ENCODE results near the gene TAT. TPM values are rescaled to one million over a fixed set of nuclear protein-coding genes. Genes with fewer than 3 reads are reported as not detected.

TAT gene
- total and polyA plus RNA-seq, 2 donors from 2014 or later: not detected

DNA sequence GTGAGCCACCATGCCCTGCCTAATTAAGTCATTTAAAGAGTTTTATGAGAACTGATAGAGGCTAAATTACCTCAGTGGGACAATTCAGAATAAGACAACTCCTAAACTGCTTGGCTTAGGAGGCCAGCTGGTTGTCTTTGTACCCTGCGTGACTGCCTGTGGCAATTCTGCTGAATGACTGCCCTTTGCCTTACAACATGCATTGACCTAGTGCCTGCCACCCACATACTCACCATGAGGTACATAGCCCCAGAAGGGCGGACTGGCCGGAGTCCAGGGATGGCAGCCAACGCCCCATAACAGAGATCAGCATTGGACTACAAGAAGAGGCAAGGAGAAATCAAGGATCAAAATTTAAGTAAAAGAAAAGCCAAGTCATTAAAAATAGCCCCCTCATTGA, 7.3 kb downstream of the TAT start:
- FAIRE-seq: no peak
- no peaks in the 10 kb centered on the region for H3K27me3 ChIP-seq (ENCODE audit: control insufficient read depth, insufficient read depth, low read length)
- H3K9ac ChIP-seq (ENCODE audit: low read length in 3 of 3): no peak overlapping the region
- H3K36me3 ChIP-seq (ENCODE audit: control insufficient read depth in 2 of 3, insufficient read depth in 3 of 3, low read length in 3 of 3): no peaks in the 10 kb centered on the region
- intact Hi-C loops (cut with DNase I): no loop called here
- H3K4me1 ChIP-seq (ENCODE audit: control insufficient read depth in 2 of 3, insufficient read depth in 2 of 3, low read depth in 1 of 3, low read length in 3 of 3): peaks cover 0 to 7% (median 0%) of the 10 kb centered on the region in 3 donors
- H3K27ac ChIP-seq (ENCODE audit: low read depth in 2 of 2, low read length in 2 of 2): no peak overlapping the region
- TF ChIP-seq, protein P1, sequence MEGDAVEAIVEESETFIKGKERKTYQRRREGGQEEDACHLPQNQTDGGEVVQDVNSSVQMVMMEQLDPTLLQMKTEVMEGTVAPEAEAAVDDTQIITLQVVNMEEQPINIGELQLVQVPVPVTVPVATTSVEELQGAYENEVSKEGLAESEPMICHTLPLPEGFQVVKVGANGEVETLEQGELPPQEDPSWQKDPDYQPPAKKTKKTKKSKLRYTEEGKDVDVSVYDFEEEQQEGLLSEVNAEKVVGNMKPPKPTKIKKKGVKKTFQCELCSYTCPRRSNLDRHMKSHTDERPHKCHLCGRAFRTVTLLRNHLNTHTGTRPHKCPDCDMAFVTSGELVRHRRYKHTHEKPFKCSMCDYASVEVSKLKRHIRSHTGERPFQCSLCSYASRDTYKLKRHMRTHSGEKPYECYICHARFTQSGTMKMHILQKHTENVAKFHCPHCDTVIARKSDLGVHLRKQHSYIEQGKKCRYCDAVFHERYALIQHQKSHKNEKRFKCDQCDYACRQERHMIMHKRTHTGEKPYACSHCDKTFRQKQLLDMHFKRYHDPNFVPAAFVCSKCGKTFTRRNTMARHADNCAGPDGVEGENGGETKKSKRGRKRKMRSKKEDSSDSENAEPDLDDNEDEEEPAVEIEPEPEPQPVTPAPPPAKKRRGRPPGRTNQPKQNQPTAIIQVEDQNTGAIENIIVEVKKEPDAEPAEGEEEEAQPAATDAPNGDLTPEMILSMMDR (IDR thresholded peaks at IDR 0.05; ENCODE audit: borderline replicate concordance, extremely low read depth, insufficient read depth): no peak
- H3K9me3 ChIP-seq (ENCODE audit: control insufficient read depth in 2 of 3, insufficient read depth in 1 of 3, low read length in 3 of 3): no peaks in the 10 kb centered on the region
- no peak for DNase-seq
- no peak overlapping the region for H3K4me3 ChIP-seq (ENCODE audit: low read length in 3 of 3)

DNA sequence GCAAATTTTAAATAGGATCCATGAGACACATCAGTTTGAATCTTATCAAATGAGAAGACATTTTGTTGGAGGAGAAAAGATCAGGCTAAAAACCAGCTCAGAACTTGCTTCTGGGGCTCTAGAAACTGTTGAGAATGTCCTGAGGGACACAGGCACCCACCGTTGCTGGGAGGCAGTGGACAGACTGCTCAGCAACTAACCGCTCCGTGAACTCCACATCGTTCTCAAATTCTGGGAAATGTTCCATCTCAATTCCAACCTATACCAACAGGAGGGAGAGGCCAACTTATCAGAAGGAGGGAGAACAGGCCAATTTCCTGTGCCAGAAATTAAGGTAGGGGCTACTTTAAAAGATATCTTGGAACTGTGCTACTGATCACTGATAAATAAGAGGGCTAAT, 8.3 kb downstream of the TAT start:
- H3K36me3 ChIP-seq (ENCODE audit: control insufficient read depth in 2 of 3, insufficient read depth in 3 of 3, low read length in 3 of 3): no peaks in the 10 kb centered on the region
- TF ChIP-seq, protein P1 (IDR thresholded peaks at IDR 0.05; ENCODE audit: borderline replicate concordance, extremely low read depth, insufficient read depth): no peak
- DNase-seq (peak in 1 of 5 donors; percentile 14), FAIRE-seq (no peak)
- H3K9me3 ChIP-seq (ENCODE audit: control insufficient read depth in 2 of 3, insufficient read depth in 1 of 3, low read length in 3 of 3): no peaks in the 10 kb centered on the region
- intact Hi-C loops (cut with DNase I): no loop called here
- H3K4me1 ChIP-seq (ENCODE audit: control insufficient read depth in 2 of 3, insufficient read depth in 2 of 3, low read depth in 1 of 3, low read length in 3 of 3): peaks cover 0 to 14% (median 0%) of the 10 kb centered on the region in 3 donors
- H3K4me3 ChIP-seq (ENCODE audit: low read length in 3 of 3): no peak overlapping the region
- H3K27me3 ChIP-seq (ENCODE audit: control insufficient read depth, insufficient read depth, low read length): no peaks in the 10 kb centered on the region
- no peak overlapping the region for H3K9ac ChIP-seq (ENCODE audit: low read length in 3 of 3)
- no peak overlapping the region for H3K27ac ChIP-seq (ENCODE audit: low read depth in 2 of 2, low read length in 2 of 2)

DNA sequence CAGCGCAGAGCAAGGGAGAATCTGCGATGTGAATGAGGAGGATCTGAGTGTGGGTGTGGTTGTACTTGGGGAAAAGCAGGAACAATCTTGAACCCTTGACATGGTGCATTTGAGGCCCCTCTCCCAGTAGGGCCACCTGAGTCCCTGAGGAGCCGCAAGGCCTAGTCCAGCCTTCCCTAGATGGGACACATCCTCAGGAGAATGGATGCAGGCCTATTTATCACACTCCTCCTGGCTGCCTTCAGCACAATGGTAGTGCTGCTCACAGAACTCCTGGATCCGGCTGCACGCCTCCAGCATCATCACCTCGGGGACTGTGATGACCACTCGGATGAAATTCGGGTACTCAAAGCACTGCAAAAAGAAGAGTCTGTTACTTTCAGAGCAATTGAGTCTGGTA, 9.0 kb downstream of the TAT start:
- Histone ChIP-seq H3K36me3 (ENCODE audit: control insufficient read depth in 2 of 3, insufficient read depth in 3 of 3, low read length in 3 of 3) (no peaks in the 10 kb centered on the region), H3K9me3 (ENCODE audit: control insufficient read depth in 2 of 3, insufficient read depth in 1 of 3, low read length in 3 of 3) (no peaks in the 10 kb centered on the region), H3K4me3 (ENCODE audit: low read length in 3 of 3) (no peak overlapping the region), H3K27me3 (ENCODE audit: control insufficient read depth, insufficient read depth, low read length) (no peaks in the 10 kb centered on the region), H3K27ac (ENCODE audit: low read depth in 2 of 2, low read length in 2 of 2) (no peak overlapping the region), H3K9ac (ENCODE audit: low read length in 3 of 3) (no peak overlapping the region), H3K4me1 (ENCODE audit: control insufficient read depth in 2 of 3, insufficient read depth in 2 of 3, low read depth in 1 of 3, low read length in 3 of 3) (peaks cover 0 to 14% (median 0%) of the 10 kb centered on the region in 3 donors)
- TF ChIP-seq, protein P1 (IDR thresholded peaks at IDR 0.05; ENCODE audit: borderline replicate concordance, extremely low read depth, insufficient read depth): no peak
- DNase-seq: no peak
- intact Hi-C loops (cut with DNase I): no loop called here
- FAIRE-seq: no peak

Data from kidney (tissue), 14 donors.